WERI-Rb-1 (cell line): Measurements from ENCODE around the gene RNF103.

Experiments
- DNase-seq: peaks from one replicate; pipeline ENCODE4 v3.0.0-alpha.2; 2020
- H3K27ac ChIP-seq: fragments of 250-450 bp; sonication (Bioruptor Pico); 2 replicates; pipeline ENCODE4 v1.5.1; 2020; ENCODE audit warnings: mild to moderate bottlenecking, moderate library complexity
- H3K27me3 ChIP-seq: fragments of 250-450 bp; sonication (Bioruptor Pico); 2 replicates; pipeline ENCODE4 v1.5.1; 2021; ENCODE audit warnings: mild to moderate bottlenecking, low read depth, moderate library complexity; ENCODE audit not compliant: insufficient read depth, severe bottlenecking
- H3K36me3 ChIP-seq: fragments of 250-450 bp; sonication (Bioruptor Pico); 2 replicates; pipeline ENCODE4 v1.5.1; 2020; ENCODE audit warnings: mild to moderate bottlenecking, moderate library complexity
- H3K4me3 ChIP-seq: 2 replicates; pipeline ENCODE4 v1.5.1; 2011; ENCODE audit warnings: low read depth, mild to moderate bottlenecking, control low read depth, low read length
- H3K9me3 ChIP-seq: fragments of 250-450 bp; sonication (Bioruptor Pico); 2 replicates; pipeline ENCODE4 v1.5.1; 2021; ENCODE audit warnings: mild to moderate bottlenecking, moderate library complexity; ENCODE audit not compliant: severe bottlenecking
- CTCF ChIP-seq: IDR thresholded peaks from 2 replicates; pipeline ENCODE4 v1.5.1; 2011; ENCODE audit warnings: low read depth, mild to moderate bottlenecking, control low read depth, inconsistent platforms, low read length

Gene RNF103

GRCh38 chr2:86562485-86562921 lies 61.2 kb downstream of the RNF103 start:
- peaks cover 6% of the 10 kb centered on the region for H3K36me3 ChIP-seq

GRCh38 chr2:86557836-86558235 lies 65.8 kb downstream of the RNF103 start:
- TF ChIP-seq CTCF, result no peak
- Histone ChIP-seq H3K27me3 (no peaks in the 10 kb centered on the region), H3K4me3 (no peak overlapping the region)

More at GRCh38 chr2:86562485-86562921, 61.2 kb downstream of the RNF103 start:
- DNase-seq, result no peak
- peak overlapping the region; percentile 99 for H3K27ac ChIP-seq
- peak overlapping the region; percentile 64 for H3K4me3 ChIP-seq
- TF ChIP-seq CTCF, result no peak
- H3K9me3 ChIP-seq, result peaks cover 6% of the 10 kb centered on the region
- H3K27me3 ChIP-seq, result no peaks in the 10 kb centered on the region

GRCh38 chr2:86556508-86556907 lies 67.2 kb downstream of the RNF103 start:
- H3K9me3 ChIP-seq, result no peaks in the 10 kb centered on the region
- no peak overlapping the region for H3K4me3 ChIP-seq
- no peaks in the 10 kb centered on the region for H3K27me3 ChIP-seq
- H3K36me3 ChIP-seq, result no peaks in the 10 kb centered on the region; the same call in 1 of the 2 replicates
- DNase-seq, result no peak
- no peak overlapping the region for H3K27ac ChIP-seq
- TF ChIP-seq CTCF, result no peak

More at GRCh38 chr2:86557836-86558235, 65.8 kb downstream of the RNF103 start:
- H3K36me3 ChIP-seq, result peaks cover 3% of the 10 kb centered on the region
- no peak for DNase-seq
- H3K9me3 ChIP-seq, result no peaks in the 10 kb centered on the region
- H3K27ac ChIP-seq, result no peak overlapping the region
